Bronchial epithelial cell (primary cell): ENCODE data around the gene EIF4E. TPM values are rescaled to one million over a fixed set of nuclear protein-coding genes. Genes with fewer than 3 reads are reported as not detected.
"Not testable (repeated sequence)": the region's sequence is repeated elsewhere in the genome, so short reads cannot be mapped to it uniquely, and the experiment has no call there.

Experiments
- DNase-seq: peaks from one replicate; pipeline ENCODE4 v3.0.0-alpha.2; 2010; ENCODE audit warnings: low read depth
- FAIRE-seq: peaks from 2 replicates; lab custom pipeline; 2011; peaks lifted over from hg19 to GRCh38; lab: Jason Lieb, UNC
- H3K27me3 ChIP-seq: 2 replicates; pipeline ENCODE4 v1.5.1; 2011; ENCODE audit warnings: low read length; ENCODE audit not compliant: control insufficient read depth, insufficient read depth
- H3K36me3 ChIP-seq: 2 replicates; pipeline ENCODE4 v1.5.1; 2011; ENCODE audit warnings: low read length; ENCODE audit not compliant: control insufficient read depth, insufficient read depth
- H3K4me3 ChIP-seq: 2 replicates; pipeline ENCODE4 v1.5.1; 2011; ENCODE audit warnings: mild to moderate bottlenecking, low read depth, low read length, control low read depth
- total RNA-seq: library from RNA; depleted of rRNA; stranded (reverse); fragments of >200 nt; gene quantifications from 2 replicates; pipeline ENCODE4 v1.2.1, GENCODE V29; 2014
- TF ChIP-seq, protein P1 (sequence below): IDR thresholded peaks from 2 replicates; pipeline ENCODE4 v1.5.1; 2011; ENCODE audit warnings: mild to moderate bottlenecking, moderate library complexity, low read length, control low read depth, inconsistent platforms; ENCODE audit not compliant: insufficient read depth, severe bottlenecking

Gene EIF4E
- total RNA-seq, 1 donor from 2014 or later, result 237 TPM

DNA sequence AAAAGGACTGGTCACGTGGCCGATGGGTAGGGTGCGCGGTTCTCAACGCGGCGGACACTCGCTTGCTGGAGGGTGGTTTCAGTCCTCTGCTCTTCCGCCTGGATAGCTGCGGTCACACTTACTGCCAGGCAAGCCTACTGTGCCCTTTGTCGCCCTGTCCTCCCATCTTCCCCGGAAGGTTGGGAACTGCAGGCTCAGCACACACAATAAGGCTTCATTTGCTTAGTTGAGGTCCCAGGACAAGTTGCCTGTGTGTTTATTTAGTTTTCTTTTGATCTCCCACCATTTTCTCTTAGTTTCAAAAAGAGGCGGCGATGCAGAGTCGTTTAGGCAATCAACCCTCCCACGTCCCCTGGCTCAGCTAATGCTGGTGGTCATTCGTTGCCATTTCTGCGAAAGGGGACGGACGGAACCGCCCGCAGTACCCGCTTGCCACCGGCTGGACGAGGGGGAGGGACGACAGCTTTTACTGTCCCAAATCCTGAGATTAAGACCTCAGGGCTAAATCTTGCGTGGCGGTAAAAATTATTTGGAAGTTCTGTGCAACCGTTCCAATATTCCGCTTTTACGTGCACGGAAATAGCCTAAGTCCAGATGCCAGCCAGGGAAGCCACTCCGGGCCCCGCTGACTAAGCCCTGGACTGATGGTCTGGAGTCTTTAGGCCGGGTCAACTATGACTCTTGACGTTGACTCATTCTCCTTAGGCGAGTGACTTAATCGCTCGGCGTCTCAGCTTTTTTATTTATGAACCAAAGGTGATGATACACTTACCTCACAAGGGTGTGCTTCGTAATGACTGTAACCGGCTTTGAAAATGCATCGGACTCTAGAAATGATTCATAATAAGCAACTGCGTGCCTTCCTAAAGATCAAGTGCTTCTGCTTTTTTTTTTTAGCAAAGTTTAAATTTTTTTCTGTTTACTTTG lies 671 bp upstream of the EIF4E start:
- DNase-seq (peak; percentile 99), FAIRE-seq (no peak)
- Histone ChIP-seq H3K4me3 (peak overlapping the region; percentile 97), H3K36me3 (peaks cover 3% of the 10 kb centered on the region), H3K27me3 (no peaks in the 10 kb centered on the region)
- TF ChIP-seq, protein P1, sequence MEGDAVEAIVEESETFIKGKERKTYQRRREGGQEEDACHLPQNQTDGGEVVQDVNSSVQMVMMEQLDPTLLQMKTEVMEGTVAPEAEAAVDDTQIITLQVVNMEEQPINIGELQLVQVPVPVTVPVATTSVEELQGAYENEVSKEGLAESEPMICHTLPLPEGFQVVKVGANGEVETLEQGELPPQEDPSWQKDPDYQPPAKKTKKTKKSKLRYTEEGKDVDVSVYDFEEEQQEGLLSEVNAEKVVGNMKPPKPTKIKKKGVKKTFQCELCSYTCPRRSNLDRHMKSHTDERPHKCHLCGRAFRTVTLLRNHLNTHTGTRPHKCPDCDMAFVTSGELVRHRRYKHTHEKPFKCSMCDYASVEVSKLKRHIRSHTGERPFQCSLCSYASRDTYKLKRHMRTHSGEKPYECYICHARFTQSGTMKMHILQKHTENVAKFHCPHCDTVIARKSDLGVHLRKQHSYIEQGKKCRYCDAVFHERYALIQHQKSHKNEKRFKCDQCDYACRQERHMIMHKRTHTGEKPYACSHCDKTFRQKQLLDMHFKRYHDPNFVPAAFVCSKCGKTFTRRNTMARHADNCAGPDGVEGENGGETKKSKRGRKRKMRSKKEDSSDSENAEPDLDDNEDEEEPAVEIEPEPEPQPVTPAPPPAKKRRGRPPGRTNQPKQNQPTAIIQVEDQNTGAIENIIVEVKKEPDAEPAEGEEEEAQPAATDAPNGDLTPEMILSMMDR, result no peak

DNA sequence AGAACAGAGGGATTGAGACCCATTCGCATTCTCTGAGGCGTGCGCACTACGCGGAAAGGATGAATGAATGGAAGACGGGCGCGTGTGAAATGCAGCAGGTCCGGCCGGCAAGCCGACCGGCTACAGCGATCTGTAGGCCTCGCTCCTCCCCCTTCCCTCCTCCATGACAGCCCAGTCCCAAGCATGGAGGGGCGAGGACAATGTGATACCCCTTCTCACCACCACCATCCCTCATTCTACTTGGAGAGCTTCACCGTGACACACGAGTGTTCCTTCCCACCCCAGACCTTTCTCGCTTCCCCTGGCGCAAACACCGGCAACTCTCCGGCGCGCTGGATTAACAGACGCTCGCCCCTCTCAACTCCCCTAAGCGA lies 815 bp downstream of the EIF4E start:
- no peak for FAIRE-seq

DNA sequence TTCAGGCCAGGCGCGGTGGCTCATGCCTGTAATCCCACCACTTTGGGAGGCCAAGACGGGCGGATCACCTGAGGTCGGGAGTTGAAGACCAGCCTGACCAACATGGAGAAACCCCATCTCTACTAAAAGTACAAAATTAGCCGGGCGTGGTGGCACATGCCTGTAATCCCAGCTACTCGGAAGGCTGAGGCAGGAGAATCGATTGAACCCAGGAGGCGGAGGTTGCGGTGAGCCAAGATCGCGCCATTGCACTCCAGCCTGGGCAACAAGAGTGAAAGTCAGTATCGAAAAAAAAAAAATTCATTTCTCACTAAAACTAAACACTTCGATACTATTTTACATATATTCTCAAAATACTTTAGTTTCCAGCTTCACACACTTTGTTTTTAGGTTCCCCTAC lies 2.7 kb downstream of the EIF4E start:
- not testable (repeated sequence) for H3K4me3 ChIP-seq, H3K27me3 ChIP-seq, H3K36me3 ChIP-seq, FAIRE-seq, DNase-seq

More for the DNA sequence above, 815 bp downstream of the EIF4E start:
- peak; percentile 72 for DNase-seq
- Histone ChIP-seq H3K36me3 (peaks cover 3% of the 10 kb centered on the region), H3K27me3 (no peaks in the 10 kb centered on the region), H3K4me3 (peak overlapping the region; percentile 97)
- TF ChIP-seq, protein P1, result no peak

DNA sequence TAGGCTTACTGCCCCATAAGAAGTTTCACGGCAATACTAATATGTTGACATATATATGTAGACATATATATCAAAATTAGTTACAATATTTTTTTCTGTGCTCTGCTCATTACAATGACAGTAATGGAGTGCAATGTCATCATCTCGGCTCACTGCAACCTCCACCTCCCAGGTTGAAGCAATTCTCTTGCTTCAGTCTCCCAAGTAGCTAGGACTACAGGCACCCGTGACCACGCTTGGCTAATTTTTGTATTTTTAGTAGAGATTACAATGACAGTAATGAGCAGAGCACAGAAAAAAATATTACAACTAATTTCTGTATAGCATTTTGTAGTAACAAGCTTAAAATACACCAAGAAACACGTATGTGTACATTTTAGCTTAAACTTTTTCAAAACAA lies 7.6 kb downstream of the EIF4E start:
- DNase-seq (no peak), FAIRE-seq (no peak)
- Histone ChIP-seq H3K27me3 (no peaks in the 10 kb centered on the region), H3K4me3 (no peak overlapping the region), H3K36me3 (peaks cover 3% of the 10 kb centered on the region)
- TF ChIP-seq, protein P1, result no peak

DNA sequence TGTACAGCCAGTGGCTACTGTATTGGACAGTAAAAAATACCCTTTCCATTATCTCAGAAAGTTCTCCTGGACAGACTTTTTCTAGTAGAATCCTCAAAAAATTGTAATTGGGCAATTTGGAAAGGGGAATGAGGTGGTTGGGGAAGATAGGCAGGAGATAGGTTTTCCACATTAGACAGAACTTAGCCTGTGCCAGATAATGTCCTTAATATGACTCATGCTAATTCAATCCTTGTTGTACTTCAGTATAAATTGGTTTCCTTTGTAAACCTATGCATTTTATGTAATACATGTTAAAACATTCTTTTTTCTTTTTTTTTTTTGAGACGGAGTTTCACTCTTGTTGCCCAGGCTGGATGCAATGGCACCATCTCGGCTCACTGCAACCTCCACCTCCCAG lies 8.9 kb downstream of the EIF4E start:
- peak; percentile 44 for DNase-seq
- FAIRE-seq, result no peak
- no peaks in the 10 kb centered on the region for H3K27me3 ChIP-seq
- TF ChIP-seq, protein P1, result no peak
- no peak overlapping the region for H3K4me3 ChIP-seq
- no peaks in the 10 kb centered on the region for H3K36me3 ChIP-seq

DNA sequence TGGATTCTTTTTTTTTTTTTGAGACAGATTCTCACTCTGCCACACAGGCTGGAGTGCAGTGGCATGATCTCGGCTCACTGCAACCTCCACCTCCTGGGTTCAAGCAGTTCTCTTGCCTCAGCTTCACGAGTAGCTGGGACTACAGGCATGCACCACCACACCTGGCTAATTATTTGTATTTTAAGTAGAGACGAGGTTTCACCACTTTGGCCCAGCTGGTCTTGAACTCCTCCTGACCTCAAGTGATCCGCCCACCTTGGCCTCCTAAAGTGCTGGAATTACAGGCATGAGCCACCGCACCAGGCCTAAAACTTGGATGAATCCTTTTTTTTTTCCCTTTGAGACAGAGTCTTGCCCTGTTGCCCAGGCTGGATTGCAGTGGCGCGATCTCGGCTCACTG lies 18.2 kb downstream of the EIF4E start:
- not testable (repeated sequence) for H3K4me3 ChIP-seq, FAIRE-seq, H3K36me3 ChIP-seq, H3K27me3 ChIP-seq, DNase-seq
